Measurements from ENCODE around the gene MTRFR. TPM values are rescaled to one million over a fixed set of nuclear protein-coding genes. Genes with fewer than 3 reads are reported as not detected.

The MTRFR gene
- total RNA-seq, 1 experiment from 2014 or later: 21.9 TPM

DNA sequence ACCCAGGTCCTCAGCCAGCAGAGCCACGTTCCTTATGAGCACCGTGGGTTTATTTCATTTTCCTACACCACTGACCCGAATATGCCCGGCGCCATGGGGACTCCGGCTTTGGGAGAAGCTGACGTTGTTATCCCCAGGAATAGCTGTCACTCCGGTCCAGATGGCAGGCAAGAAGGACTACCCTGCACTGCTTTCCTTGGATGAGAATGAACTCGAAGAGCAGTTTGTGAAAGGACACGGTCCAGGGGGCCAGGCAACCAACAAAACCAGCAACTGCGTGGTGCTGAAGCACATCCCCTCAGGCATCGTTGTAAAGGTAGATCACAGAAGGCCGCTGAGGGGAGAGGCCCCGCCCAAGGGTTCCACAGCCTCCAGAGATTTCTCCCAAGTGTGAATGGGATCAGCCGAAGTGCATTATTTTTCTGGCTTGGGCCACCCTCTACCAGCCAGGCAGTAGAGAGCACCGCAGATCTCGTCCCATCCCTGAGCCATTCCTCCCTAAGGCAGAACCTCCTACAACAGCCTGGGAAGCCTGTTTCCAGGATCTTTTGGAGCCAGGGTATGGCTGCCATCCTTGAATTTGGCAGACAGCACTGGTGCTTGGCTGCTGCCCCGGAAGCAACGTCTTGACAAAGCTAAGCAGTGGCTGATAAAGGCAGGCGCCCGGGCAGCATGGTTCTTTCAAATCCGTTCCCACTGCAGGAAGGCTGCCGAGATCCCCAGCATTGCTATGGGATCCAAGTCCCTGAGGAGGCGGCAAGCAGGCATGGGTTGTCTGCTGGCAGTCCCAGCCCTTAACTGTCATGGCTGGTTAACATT, 20.6 kb downstream of the MTRFR start:
- H3K27ac ChIP-seq (ENCODE audit: low read depth, low read length, poor library complexity, severe bottlenecking): no peak overlapping the region
- no peak for TF ChIP-seq EZH2 (IDR thresholded peaks at IDR 0.05; ENCODE audit: borderline replicate concordance, low read depth, low read length, poor library complexity, severe bottlenecking)
- TF ChIP-seq, protein P1, sequence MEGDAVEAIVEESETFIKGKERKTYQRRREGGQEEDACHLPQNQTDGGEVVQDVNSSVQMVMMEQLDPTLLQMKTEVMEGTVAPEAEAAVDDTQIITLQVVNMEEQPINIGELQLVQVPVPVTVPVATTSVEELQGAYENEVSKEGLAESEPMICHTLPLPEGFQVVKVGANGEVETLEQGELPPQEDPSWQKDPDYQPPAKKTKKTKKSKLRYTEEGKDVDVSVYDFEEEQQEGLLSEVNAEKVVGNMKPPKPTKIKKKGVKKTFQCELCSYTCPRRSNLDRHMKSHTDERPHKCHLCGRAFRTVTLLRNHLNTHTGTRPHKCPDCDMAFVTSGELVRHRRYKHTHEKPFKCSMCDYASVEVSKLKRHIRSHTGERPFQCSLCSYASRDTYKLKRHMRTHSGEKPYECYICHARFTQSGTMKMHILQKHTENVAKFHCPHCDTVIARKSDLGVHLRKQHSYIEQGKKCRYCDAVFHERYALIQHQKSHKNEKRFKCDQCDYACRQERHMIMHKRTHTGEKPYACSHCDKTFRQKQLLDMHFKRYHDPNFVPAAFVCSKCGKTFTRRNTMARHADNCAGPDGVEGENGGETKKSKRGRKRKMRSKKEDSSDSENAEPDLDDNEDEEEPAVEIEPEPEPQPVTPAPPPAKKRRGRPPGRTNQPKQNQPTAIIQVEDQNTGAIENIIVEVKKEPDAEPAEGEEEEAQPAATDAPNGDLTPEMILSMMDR (conservative IDR thresholded peaks at IDR 0.05; ENCODE audit: low read depth, low read length): no peak
- no peaks in the 10 kb centered on the region for H3K9me3 ChIP-seq (ENCODE audit: low read depth, low read length, poor library complexity, severe bottlenecking)
- no peak overlapping the region for H3K4me3 ChIP-seq (ENCODE audit: low read depth, low read length, poor library complexity, severe bottlenecking)
- intact Hi-C loops (cut with micrococcal nuclease; ENCODE audit: unreplicated experiment): no loop called here
- no peaks in the 10 kb centered on the region for H3K27me3 ChIP-seq (replicated peaks; ENCODE audit: insufficient read depth, low read depth, low read length, poor library complexity)
- H3K4me1 ChIP-seq (ENCODE audit: insufficient read depth, low read length, poor library complexity, severe bottlenecking): peaks cover 15% of the 10 kb centered on the region
- BruUV-seq (replicated peaks): no TSS peak
- no peak for DNase-seq (ENCODE audit: low spot score)
- peaks cover 51% of the 10 kb centered on the region for H3K36me3 ChIP-seq (ENCODE audit: insufficient read depth, low read length, poor library complexity, severe bottlenecking)
- POLR2A ChIA-PET (ENCODE audit: low non-redundant PET): no interaction called here
- CTCF ChIA-PET: no interaction called here

DNA sequence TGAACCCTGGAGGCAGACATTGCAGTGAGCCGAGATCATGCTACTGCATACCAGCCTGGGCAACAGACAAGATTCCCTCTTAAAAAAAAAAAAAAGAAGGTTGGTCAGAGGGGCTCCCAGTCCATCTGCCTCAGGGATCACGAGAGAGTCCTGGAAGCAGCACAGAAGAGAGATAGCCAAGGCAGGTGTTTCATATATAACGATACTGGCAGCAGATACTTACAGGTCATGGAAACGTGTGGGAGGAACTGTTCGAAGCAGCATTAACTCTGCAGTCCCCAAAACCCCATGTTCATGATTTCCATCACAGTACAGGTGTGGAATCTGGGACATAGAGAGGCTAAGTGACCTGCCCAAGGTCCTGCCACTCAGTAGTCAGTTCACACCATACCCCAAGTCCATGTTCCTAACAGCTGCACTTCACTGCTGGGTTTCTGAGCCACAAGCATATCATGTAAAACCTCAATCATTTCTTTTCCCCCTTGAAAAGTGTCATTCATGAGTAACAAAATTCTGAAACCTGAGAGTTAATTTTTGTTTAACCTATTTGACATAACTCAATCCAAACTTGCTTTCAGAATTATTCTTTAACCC, 21.7 kb downstream of the MTRFR start:
- Histone ChIP-seq H3K27me3 (replicated peaks; ENCODE audit: insufficient read depth, low read depth, low read length, poor library complexity) (no peaks in the 10 kb centered on the region), H3K4me3 (ENCODE audit: low read depth, low read length, poor library complexity, severe bottlenecking) (no peak overlapping the region), H3K9me3 (ENCODE audit: low read depth, low read length, poor library complexity, severe bottlenecking) (no peaks in the 10 kb centered on the region), H3K4me1 (ENCODE audit: insufficient read depth, low read length, poor library complexity, severe bottlenecking) (peaks cover 15% of the 10 kb centered on the region), H3K36me3 (ENCODE audit: insufficient read depth, low read length, poor library complexity, severe bottlenecking) (peaks cover 54% of the 10 kb centered on the region), H3K27ac (ENCODE audit: low read depth, low read length, poor library complexity, severe bottlenecking) (no peak overlapping the region)
- CTCF ChIA-PET: no interaction called here
- TF ChIP-seq EZH2 (IDR thresholded peaks at IDR 0.05; ENCODE audit: borderline replicate concordance, low read depth, low read length, poor library complexity, severe bottlenecking): no peak
- TF ChIP-seq, protein P1 (conservative IDR thresholded peaks at IDR 0.05; ENCODE audit: low read depth, low read length): no peak
- no TSS peak for BruUV-seq (replicated peaks)
- DNase-seq (ENCODE audit: low spot score): no peak
- intact Hi-C loops (cut with micrococcal nuclease; ENCODE audit: unreplicated experiment): no loop called here
- POLR2A ChIA-PET (ENCODE audit: low non-redundant PET): no interaction called here

DNA sequence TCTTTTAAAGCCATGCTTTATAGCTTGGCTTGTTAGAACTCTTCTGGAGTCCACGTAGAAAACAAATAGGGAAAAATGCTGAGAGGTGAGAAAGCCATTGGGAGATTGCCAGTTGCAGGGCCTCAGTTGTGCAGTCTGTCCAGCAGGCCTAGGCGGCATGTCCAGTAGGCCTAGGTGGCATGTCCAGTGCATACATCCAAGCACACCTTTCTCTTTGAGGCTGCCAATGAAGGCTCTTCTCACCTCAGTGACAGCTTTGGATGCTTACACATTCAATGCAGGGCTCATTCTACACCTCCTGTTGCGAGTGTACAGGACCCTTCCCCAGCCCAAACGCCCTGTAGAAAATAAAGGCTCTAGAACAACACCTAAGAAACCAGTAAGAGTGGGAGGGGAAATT, 25.4 kb downstream of the MTRFR start:
- Histone ChIP-seq H3K4me3 (ENCODE audit: low read depth, low read length, poor library complexity, severe bottlenecking) (no peak overlapping the region), H3K27ac (ENCODE audit: low read depth, low read length, poor library complexity, severe bottlenecking) (peak overlapping the region; percentile 4), H3K9me3 (ENCODE audit: low read depth, low read length, poor library complexity, severe bottlenecking) (no peaks in the 10 kb centered on the region), H3K27me3 (replicated peaks; ENCODE audit: insufficient read depth, low read depth, low read length, poor library complexity) (no peaks in the 10 kb centered on the region), H3K4me1 (ENCODE audit: insufficient read depth, low read length, poor library complexity, severe bottlenecking) (peaks cover 4% of the 10 kb centered on the region), H3K36me3 (ENCODE audit: insufficient read depth, low read length, poor library complexity, severe bottlenecking) (peaks cover 58% of the 10 kb centered on the region)
- no peak for DNase-seq (ENCODE audit: low spot score)
- intact Hi-C loops (cut with micrococcal nuclease; ENCODE audit: unreplicated experiment): no loop called here
- POLR2A ChIA-PET (ENCODE audit: low non-redundant PET): no interaction called here
- BruUV-seq (replicated peaks): no TSS peak
- no peak for TF ChIP-seq EZH2 (IDR thresholded peaks at IDR 0.05; ENCODE audit: borderline replicate concordance, low read depth, low read length, poor library complexity, severe bottlenecking)
- TF ChIP-seq, protein P1 (conservative IDR thresholded peaks at IDR 0.05; ENCODE audit: low read depth, low read length): no peak
- CTCF ChIA-PET: no interaction called here

Measured in A673 (cell line).